Epithelial cell of esophagus (primary cell): ENCODE data around the gene SURF2.
A peak's percentile ranks its signal among the peaks of the same experiment; 100 is the strongest.

ENCODE experiments used
- DNase-seq: peaks from one replicate; pipeline ENCODE4 v3.0.0; 2010; ENCODE audit warnings: low read depth
- H3K4me3 ChIP-seq: 2 replicates; pipeline ENCODE4 v1.5.1; 2011; ENCODE audit warnings: mild to moderate bottlenecking, low read length, control low read depth
- TF ChIP-seq, protein P1 (sequence below): IDR thresholded peaks from 2 replicates; pipeline ENCODE4 v1.5.1; 2011; ENCODE audit warnings: low read depth, mild to moderate bottlenecking, low read length, control low read depth, inconsistent platforms; ENCODE audit not compliant: insufficient read depth; ENCODE audit errors: missing control alignments

SURF2 gene

DNA sequence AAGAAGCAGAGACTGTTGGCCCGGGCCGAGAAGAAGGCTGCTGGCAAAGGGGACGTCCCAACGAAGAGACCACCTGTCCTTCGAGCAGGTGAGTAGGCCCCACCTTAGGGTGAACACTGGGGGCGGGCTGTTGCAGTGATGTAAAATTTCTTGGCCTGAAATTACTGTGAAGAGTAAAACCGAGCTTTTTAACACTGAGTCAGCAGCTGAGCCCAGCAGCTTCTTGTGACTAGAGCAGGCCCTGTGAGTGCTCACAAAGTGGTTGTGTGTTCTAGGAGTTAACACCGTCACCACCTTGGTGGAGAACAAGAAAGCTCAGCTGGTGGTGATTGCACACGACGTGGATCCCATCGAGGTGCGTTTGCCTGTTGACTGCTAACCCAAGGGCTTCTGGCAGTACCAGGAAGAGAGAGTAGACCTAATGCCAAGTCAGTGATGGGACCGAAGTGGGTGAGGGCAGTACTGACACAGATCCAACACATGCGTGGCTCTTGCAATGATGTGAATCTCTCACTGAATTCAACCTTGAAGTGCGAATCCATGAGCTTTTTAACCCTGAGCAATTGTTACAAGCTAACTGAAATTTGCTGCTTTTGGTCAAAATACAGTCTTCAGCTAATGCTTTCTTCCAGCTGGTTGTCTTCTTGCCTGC is 6.3 kb upstream of the SURF2 start:
- peak overlapping the region; percentile 92 for H3K4me3 ChIP-seq
- TF ChIP-seq, protein P1, sequence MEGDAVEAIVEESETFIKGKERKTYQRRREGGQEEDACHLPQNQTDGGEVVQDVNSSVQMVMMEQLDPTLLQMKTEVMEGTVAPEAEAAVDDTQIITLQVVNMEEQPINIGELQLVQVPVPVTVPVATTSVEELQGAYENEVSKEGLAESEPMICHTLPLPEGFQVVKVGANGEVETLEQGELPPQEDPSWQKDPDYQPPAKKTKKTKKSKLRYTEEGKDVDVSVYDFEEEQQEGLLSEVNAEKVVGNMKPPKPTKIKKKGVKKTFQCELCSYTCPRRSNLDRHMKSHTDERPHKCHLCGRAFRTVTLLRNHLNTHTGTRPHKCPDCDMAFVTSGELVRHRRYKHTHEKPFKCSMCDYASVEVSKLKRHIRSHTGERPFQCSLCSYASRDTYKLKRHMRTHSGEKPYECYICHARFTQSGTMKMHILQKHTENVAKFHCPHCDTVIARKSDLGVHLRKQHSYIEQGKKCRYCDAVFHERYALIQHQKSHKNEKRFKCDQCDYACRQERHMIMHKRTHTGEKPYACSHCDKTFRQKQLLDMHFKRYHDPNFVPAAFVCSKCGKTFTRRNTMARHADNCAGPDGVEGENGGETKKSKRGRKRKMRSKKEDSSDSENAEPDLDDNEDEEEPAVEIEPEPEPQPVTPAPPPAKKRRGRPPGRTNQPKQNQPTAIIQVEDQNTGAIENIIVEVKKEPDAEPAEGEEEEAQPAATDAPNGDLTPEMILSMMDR = no peak
- DNase-seq = no peak

DNA sequence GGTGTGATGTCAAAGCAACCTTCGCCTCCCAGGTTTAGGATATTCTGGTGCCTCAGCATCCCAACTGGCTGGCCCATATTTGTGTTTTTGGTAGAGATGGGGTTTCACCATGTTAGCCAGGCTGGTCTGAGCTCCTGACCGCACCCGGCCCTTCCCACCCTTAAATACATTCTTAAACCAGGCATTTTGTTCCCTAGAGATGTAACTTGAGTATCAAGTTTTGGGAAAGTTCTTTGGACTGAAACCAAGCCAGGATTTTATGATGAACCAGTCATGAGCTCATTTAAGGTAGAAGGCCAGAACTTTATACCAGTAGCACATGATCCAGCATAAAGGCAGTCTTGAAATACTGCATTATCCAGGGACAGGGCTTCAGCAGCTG is 4.8 kb upstream of the SURF2 start:
- DNase-seq = no peak
- H3K4me3 ChIP-seq = no peak overlapping the region
- TF ChIP-seq, protein P1 = no peak

DNA sequence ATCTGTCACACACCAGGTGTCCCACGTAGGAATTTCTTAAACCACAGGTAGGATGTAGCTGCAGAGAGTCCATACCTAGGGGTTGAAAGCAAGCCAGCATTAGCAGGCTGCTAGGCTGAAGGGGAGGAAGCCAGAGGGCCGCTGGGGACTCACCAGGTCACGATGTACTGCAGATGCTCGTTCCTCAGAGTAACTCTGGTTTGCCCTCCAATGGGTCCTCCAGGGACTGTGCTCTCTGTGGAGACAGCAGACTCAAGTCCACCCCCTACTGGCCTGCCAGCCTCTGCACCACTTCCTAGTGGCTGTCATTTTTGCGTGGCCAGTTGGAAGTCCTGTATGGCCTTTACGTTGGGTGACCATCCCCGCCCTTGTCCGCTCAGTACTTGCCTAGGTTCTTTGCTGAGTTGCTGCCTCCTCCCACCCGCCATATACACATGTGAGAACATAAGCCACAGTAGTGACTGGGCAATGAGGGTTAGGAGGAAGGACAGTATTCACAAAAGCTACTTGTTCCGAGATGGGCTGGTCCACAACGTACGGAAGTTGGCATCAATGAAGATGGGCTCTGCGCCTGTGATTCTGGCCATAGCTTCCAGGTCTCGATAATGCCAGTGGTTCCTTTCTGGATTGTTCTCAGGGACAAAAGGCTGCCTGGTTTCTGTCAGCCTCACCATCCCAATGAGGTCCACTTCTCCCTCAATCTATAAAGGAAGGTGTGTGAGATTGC is 4.3 kb upstream of the SURF2 start:
- TF ChIP-seq, protein P1 = peak; percentile 70
- DNase-seq = peak; percentile 76
- H3K4me3 ChIP-seq = no peak overlapping the region

DNA sequence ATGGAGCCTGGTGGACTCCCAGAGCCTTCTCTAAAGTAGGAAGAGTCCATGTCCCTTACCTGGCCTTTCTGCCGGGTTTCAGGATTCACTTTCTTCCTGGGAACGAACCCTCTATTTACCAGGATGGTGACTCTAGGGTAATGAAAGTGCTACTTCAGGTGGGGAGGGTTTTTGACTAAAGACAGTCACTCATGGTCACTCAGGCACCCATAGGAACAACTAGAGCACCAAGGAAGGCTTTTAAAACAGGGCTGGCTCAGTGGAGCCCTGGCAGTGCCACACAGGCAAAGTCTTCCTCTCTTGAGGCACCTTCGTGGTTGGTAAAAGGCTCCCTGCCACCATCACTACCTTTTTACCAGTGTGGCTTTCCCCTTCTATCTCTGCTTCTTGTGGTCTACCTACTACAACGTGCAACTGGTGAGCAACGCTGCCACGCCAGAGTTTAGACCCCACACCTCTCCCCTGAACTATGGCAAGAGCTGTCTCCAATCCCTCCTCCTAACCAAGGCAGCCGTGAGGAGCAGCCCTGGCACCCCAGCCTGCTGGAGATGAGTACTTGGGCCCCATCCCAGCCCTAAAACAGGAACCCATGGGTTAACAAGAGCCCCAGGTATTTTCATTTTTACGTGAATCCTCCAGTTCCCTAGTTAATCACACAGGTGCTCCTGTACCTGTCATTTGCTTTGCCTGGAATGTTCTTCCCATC is 3.6 kb upstream of the SURF2 start:
- no peak for DNase-seq
- TF ChIP-seq, protein P1 = no peak
- H3K4me3 ChIP-seq = no peak overlapping the region

DNA sequence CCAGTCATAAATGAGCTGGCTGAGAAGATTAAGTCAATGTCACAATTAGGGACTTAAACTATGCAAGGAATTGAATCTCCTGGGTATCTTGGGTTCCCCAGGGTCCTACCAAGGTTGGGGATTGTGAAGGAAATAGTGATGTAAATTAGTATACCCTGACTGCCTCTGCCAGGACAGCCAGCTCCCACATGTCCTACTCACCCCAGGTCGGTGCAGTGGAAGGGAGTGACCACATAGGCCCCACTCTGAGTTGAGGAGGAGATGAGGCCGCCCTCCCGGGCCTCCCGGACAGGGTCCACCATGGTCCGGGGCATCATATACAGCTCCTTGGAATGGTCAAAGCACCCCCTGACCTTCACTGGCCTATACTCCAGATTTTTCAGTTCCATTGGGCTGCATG is 2.8 kb upstream of the SURF2 start:
- DNase-seq = no peak
- H3K4me3 ChIP-seq = no peak overlapping the region
- TF ChIP-seq, protein P1 = no peak

DNA sequence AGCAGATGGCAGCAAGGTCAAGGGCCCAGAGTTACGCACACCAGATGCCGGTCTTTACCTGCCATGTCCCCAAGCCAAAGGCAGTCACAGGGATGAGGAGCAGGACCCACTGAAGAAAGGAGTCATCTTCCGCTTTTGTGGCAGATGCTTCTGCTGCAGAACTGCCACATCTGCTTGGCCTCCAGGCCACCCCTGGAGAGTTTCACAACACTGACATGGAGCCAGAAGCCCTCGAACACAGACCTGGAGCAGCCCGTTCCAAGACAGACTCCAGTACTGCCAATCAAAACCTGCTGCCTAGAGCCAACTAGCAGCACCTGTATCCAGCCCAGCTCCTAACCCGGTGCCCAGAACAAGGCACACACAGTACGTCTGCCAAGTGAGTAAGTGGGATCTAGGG is 1.6 kb upstream of the SURF2 start:
- TF ChIP-seq, protein P1 = no peak
- no peak for DNase-seq
- H3K4me3 ChIP-seq = no peak overlapping the region
